HG03520 (cell line): ENCODE results near the gene CLINT1.
"Not testable (repeated sequence)": the region's sequence is repeated elsewhere in the genome, so short reads cannot be mapped to it uniquely, and the experiment has no call there.

Experiments used
- ATAC-seq: cut with Tn5 transposase; IDR thresholded peaks from one replicate; pipeline ENCODE4 v1.9.1; 2021; ENCODE audit warnings: mild to moderate bottlenecking, moderate library complexity; ENCODE audit not compliant: unreplicated experiment

CLINT1 gene

DNA sequence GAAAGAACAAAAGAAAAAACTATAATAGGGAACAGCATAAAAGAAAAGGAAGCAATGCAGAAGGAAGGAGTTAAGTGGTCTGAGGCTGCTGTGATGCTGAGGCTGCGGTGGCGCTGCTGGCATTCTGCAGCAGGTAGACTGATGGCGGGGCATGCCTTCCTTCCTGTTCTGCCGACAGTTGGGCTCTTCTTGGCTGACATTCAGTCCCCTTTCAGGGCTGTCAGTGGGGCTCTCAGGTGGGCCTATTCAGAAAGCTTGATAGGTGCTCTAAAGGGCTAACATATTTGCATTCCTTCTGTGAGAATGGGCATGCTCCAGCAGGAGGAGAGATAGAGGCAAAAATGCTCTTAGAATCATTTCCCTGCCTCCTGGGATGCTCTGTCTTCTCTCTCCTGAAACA is 5.1 kb upstream of the CLINT1 start:
- no peak for ATAC-seq

GRCh38 chr5:157862183-157862851 is 3.4 kb upstream of the CLINT1 start:
- no peak for ATAC-seq

GRCh38 chr5:157860898-157861890 is 2.2 kb upstream of the CLINT1 start:
- peak; percentile 57 for ATAC-seq

DNA sequence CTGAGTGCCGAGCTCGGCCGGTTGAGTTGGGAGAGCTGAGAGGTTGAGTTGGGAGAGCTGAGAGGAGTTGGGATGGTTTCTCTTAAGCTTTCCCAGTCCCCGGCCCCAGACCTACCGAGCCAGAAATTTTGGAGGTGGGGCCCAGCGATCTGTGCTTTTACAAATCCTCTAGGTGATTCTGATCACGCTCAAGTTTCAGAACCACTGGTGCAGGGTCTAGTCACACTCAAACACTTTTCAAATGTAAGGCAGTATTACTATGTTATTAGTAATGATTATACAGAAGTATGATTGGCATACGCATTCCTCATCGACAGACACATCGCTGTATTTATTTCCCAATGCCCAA is 256 bp upstream of the CLINT1 start:
- ATAC-seq, result no peak

- ATAC-seq, result peak; percentile 24
Observed at GRCh38 chr5:157857816-157858526, 974 bp downstream of the CLINT1 start.

GRCh38 chr5:157855404-157855994 is 3.4 kb downstream of the CLINT1 start:
- ATAC-seq, result no peak

DNA sequence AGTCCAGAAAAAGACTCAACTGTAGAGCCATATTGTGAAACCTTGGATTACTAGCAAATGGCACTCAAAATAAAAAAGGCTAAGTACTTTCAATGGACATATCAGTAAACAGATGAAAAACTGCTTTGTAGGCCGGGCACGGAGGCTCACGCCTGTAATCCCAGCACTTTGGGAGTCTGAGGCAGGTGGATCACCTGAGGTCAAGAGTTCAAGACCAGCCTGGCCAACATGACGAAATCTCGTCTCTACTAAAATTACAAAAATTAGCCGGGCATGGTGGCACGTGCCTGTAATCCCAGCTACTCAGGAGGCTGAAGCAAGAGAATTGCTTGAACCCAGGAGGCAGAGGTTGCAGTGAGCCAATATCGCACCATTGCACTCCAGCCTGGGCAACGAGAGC is 5.6 kb downstream of the CLINT1 start:
- ATAC-seq, result not testable (repeated sequence)

DNA sequence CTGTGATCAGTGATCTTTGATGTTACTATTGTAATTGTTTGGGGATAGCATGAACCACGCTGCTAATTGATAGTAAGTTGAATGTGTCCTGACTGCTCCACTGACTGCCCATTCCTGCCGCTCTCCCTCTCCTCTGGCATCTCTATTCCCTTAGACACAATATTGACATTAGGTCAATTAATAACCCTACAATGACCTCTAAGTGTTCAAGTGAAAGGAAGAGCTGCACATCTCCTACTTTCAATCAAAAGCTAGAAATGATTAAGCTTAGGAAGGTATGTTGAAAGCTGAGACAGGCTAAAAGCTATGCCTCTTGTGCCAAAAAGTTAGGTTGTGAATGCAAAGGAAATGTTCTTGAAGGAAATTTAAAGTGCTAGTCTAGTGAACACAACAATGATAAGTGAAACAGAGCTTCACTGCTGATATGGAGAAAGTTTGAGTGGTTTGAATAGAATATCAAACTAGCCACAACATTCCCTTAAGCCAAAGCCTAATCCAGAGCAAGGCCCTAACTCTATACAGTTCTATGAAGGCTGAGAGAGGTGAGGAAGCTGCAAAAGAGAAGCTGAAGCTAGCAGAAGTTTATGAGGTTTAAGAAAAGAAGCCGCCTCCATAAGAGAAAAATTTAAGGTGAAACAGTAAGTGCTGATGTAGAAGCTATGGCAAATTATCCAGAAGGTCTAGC is 12.9 kb downstream of the CLINT1 start:
- no peak for ATAC-seq

- no peak for ATAC-seq
Observed at GRCh38 chr5:157842787-157843186, 16.2 kb downstream of the CLINT1 start.

DNA sequence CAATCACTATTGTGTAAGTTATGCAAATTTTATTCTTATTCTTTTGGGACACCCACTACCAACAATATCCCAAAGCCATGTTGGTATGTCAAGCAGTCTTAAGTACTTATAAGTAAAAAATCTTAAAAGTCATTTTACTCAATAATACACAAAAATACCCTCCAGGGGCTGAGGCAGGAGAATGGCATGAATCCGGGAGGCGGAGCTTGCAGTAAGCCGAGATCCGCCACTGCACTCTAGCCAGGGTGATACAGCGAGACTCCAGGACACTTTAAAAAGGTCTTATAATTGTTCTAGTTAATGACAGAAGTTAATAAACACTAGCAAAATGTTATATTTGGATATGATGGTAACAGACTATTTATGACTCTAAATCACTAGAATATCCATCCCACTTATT is 16.8 kb downstream of the CLINT1 start:
- ATAC-seq, result no peak

DNA sequence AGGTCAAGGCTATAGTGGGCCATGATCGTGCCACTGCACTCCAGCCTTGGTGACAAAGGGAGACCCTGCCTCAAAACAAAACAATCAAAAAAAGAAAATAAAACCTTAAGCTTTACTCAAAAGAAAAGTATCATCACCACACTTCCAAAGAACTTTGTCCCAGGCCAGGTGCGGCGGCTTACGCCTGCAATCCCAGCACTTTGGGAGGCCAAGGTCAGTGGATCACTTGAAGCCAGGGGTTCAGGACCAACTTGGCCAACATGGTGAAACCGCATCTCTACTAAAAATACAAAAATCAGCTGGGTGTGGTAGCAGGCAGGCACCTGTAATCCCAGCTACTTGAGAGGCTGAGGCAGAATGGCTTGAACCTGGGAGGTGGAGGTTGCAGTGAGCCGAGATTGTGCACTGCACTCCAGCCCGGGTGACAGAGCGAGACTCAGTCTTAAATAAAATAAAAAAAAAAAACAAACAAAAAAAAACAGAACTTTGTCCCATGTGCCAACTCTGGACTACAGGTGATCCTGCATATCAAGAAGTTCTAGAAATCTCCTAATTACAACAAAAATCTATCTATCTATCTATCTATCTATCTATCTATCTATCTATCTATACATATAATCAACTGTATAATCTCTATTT is 19.7 kb downstream of the CLINT1 start:
- ATAC-seq, result no peak

- ATAC-seq, result no peak
Observed at GRCh38 chr5:157836121-157836753, 22.7 kb downstream of the CLINT1 start.

DNA sequence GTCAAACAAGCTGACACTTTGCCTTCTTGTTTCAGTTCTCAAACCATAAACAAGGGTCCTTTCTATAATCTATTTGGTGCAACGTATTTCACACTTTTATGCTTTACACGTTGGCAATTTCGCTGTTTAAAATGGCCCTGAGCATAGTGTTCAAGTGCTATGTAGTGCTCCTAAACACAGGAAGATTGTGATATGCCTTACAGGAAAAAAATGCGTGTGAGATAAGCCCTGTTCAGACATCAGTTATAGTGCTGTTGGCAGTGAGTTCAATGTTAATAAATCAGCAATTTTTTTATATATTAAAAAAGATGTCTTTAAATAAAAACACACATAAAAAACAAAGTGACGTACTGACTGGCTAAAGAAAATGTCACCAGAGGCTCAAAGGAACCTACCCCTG is 23.9 kb downstream of the CLINT1 start:
- ATAC-seq, result no peak

DNA sequence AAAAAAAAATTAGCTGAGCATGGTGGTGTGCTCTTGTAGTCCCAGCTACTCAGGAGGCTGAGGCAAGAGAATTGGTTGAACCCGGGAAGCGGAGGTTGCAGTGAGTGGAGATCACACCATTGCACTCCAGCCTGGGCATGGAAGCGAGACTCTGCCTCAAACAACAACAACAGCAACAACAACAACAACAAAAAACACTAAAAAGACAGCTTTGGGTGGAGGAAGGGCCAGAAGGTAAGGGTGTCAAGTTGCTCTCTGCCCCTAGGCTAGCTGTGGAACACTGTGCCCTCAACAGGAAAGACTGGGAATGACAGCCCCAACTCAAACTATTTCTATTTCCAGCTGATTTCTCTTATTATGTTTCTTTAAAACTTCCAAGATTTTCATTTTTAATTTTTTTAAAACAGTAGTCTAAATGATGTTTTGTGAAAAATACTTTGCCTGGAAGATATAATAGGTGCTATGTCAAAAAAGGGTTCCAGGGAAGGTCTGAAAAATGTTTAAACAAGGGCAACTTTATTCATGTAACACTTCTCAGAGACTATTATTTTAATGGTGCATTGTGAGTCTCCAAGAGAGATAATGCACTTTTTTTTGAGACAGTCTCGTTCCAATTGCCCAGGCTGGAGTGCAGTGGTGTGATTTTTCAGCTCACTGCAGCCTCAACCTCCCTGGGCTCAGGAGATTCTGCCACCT is 29.9 kb downstream of the CLINT1 start:
- ATAC-seq, result no peak

GRCh38 chr5:157828105-157828943 is 30.6 kb downstream of the CLINT1 start:
- ATAC-seq, result no peak

DNA sequence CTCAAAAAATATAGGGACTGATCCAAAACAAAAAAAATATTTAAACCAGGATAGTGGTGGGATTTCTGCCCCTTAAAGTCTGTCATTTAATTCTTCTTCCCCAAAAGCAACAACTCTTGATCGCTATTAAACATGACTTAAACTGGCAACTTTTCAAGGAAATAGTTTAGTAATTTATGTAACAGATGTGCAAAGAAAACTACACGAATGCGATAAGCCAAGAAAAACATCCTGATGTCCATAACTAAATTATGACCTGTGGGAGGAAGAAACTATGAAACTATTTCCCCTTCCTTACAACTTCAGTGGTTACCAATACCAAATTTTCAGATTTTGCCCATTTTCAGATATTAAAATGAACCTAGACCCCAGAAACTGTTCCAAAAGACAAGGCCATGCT is 31.5 kb downstream of the CLINT1 start:
- no peak for ATAC-seq

- ATAC-seq, result no peak
Observed at GRCh38 chr5:157823655-157824054, 35.3 kb downstream of the CLINT1 start.
